HepG2 (cell line): ENCODE results near the gene SSC5D. TPM values are rescaled to one million over a fixed set of nuclear protein-coding genes. Genes with fewer than 3 reads are reported as not detected.

Experiments used
- AGO1 ChIP-seq: fragments of 200-400 bp; formaldehyde crosslinking; IDR thresholded peaks from 2 replicates; pipeline ENCODE4 v1.6.1; 2017; ENCODE audit warnings: mild to moderate bottlenecking, low read depth, low read length, moderate library complexity; ENCODE audit not compliant: poor library complexity, severe bottlenecking
- GATAD1 ChIP-seq: IDR thresholded peaks from 2 replicates; pipeline ENCODE4 v1.6.1; 2016; ENCODE audit warnings: missing genetic modification reagents, missing compliant biosample characterization
- HNF4A ChIP-seq: sonication (generic); formaldehyde crosslinking; IDR thresholded peaks from 2 replicates; pipeline ENCODE4 v1.4.0; 2020; ENCODE audit warnings: missing genetic modification reagents
- MATR3 ChIP-seq: sonication (generic); formaldehyde crosslinking; IDR thresholded peaks from 2 replicates; pipeline ENCODE4 v1.4.0; 2020; ENCODE audit warnings: missing genetic modification reagents
- PCBP1 ChIP-seq: fragments of 200-400 bp; formaldehyde crosslinking; IDR thresholded peaks from 2 replicates; pipeline ENCODE4 v1.6.1; 2017; ENCODE audit warnings: mild to moderate bottlenecking, low read depth, low read length, borderline replicate concordance
- SOX6 ChIP-seq, 2 experiments: fragments of 450-650 bp in 1 of 2; sonication (generic) in 1 of 2; formaldehyde crosslinking in 1 of 2; IDR thresholded peaks; 2 replicates each; pipeline versions ENCODE4 v1.4.0 to v1.6.1; 2017 to 2020; ENCODE audit warnings: antibody characterized with exemption in 1 of 2, mild to moderate bottlenecking in 1 of 2, missing genetic modification reagents in 1 of 2
- STAG1 ChIP-seq: sonication (generic); formaldehyde crosslinking; IDR thresholded peaks from 2 replicates; pipeline ENCODE4 v1.4.0; 2020; ENCODE audit warnings: missing genetic modification reagents
- U2AF2 ChIP-seq: fragments of 200-400 bp; formaldehyde crosslinking; IDR thresholded peaks from 2 replicates; pipeline ENCODE4 v1.6.1; 2017; ENCODE audit warnings: low read depth, mild to moderate bottlenecking, low read length
- ZKSCAN8 ChIP-seq: IDR thresholded peaks from 2 replicates; pipeline ENCODE4 v1.6.1; 2016; ENCODE audit warnings: borderline replicate concordance, missing genetic modification reagents, missing compliant biosample characterization
- ZNF205 ChIP-seq: IDR thresholded peaks from 2 replicates; pipeline ENCODE4 v1.6.1; 2018; ENCODE audit warnings: missing biosample characterization, missing genetic modification reagents
- ZNF260 ChIP-seq: sonication (generic); formaldehyde crosslinking; IDR thresholded peaks from 2 replicates; pipeline ENCODE4 v1.4.0; 2020; ENCODE audit warnings: missing genetic modification reagents, low read depth, mild to moderate bottlenecking, borderline replicate concordance
- ZNF264 ChIP-seq: sonication (generic); formaldehyde crosslinking; IDR thresholded peaks from 2 replicates; pipeline ENCODE4 v1.4.0; 2020; ENCODE audit warnings: missing genetic modification reagents
- ZNF619 ChIP-seq: sonication (generic); formaldehyde crosslinking; IDR thresholded peaks from 2 replicates; pipeline ENCODE4 v1.4.0; 2020; ENCODE audit warnings: mild to moderate bottlenecking, missing genetic modification reagents
- polyA plus RNA-seq, 8 experiments: library from polyadenylated mRNA; depleted of rRNA in 3 of 8; stranded (reverse) in 7 of 8; unstranded in 1 of 8; fragments of >200 nt; fragmentation: Illumina TruSeq in 4 of 8; extraction: Trizol in 4 of 8; gene quantifications; 2 replicates each; pipeline versions ENCODE4 v1.2.1 to v1.2.3, GENCODE V29; 2011 to 2016; ENCODE audit warnings: low read depth in 4 of 8, missing spikeins in 1 of 8, mixed read lengths in 1 of 8; ENCODE audit not compliant: insufficient read depth in 1 of 8
- total RNA-seq, 5 experiments: library from RNA; depleted of rRNA; stranded (reverse); fragments of >200 nt; fragmentation: Illumina TruSeq; extraction: Trizol; gene quantifications; 2 replicates each; pipeline ENCODE4 v1.2.3, GENCODE V29; 2016; ENCODE audit warnings: low read depth in 1 of 5
- TF ChIP-seq, protein P1 (sequence below): sonication (generic); formaldehyde crosslinking; IDR thresholded peaks from 2 replicates; pipeline ENCODE4 v1.4.0; 2020; ENCODE audit warnings: missing genetic modification reagents, borderline replicate concordance
- TF ChIP-seq, protein P2 (sequence below): sonication (generic); formaldehyde crosslinking; IDR thresholded peaks from 2 replicates; pipeline ENCODE4 v1.4.0; 2020; ENCODE audit warnings: missing genetic modification reagents, borderline replicate concordance
- TF ChIP-seq, protein P3 (sequence below): sonication (generic); formaldehyde crosslinking; conservative IDR thresholded peaks from 2 replicates; pipeline ENCODE4 v1.5.0; 2020; ENCODE audit warnings: missing genetic modification reagents
- TF ChIP-seq, protein P4 (sequence below): sonication (generic); formaldehyde crosslinking; IDR thresholded peaks from 2 replicates; pipeline ENCODE4 v1.5.0; 2020; ENCODE audit warnings: missing genetic modification reagents
- TF ChIP-seq, protein P5 (sequence below): sonication (generic); formaldehyde crosslinking; IDR thresholded peaks from 2 replicates; pipeline ENCODE4 v1.4.0; 2020; ENCODE audit warnings: missing genetic modification reagents
- TF ChIP-seq, protein P6 (sequence below): sonication (generic); formaldehyde crosslinking; IDR thresholded peaks from 2 replicates; pipeline ENCODE4 v1.4.0; 2020; ENCODE audit warnings: missing genetic modification reagents

The SSC5D gene
- total and polyA plus RNA-seq, 2 of the 13 experiments (the other 11 are each of a cell fraction or from before 2014, with no cell fraction given) = not detected

DNA sequence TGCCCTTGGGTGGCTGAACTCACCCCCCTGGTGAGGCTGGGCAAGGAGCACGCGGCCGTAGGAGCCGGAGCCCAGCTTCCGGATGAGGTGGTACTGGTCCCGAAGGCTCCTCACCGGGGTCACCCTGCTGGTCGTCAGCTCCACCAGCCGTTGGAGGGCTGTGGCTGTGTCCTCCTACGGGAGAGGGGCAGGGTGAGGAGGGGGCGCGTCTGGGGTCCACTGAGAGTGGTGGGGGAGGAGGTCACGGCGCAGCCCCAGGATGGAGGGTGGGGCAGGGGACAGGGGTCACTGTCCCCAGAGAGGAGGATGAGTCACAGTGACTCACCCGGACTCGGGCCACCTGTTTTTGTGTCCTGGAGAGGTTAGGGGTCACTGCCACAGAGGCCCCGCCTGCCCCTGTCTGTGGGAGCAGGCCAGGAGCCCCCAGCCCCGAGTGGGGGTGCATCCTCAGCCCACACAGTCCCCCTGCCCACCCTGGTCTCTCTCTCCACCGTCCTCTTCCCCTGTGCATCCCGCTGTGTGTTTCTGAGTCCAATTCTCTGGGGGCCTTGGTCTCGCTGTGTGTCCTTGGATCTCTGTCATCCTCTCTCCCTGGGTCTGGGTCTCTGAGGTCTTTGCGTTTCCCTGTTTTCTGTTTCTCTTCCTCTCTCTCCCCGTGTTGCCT lies 56.7 kb downstream of the SSC5D start (continued):
- TF ChIP-seq ZNF260 (CRISPR knock-in tag) (no peak), ZNF264 (CRISPR knock-in tag) (no peak), ZKSCAN8 (CRISPR knock-in tag) (no peak), ZNF619 (no peak), SOX6 (IDR thresholded peaks at IDR 0.05) (no peak), SOX6 (CRISPR knock-in tag; IDR thresholded peaks at IDR 0.05) (peak; percentile 45), HNF4A (0 out of 2 replicates have a peak, but pooled peaks have one; percentile 8), MATR3 (CRISPR knock-in tag) (no peak), ZNF205 (CRISPR knock-in tag) (no peak), PCBP1 (no peak), U2AF2 (no peak), GATAD1 (CRISPR knock-in tag) (peak; percentile 51; the same call in 1 of the 2 replicates), STAG1 (CRISPR knock-in tag) (no peak), AGO1 (peak; percentile 52)
- TF ChIP-seq, protein P1, sequence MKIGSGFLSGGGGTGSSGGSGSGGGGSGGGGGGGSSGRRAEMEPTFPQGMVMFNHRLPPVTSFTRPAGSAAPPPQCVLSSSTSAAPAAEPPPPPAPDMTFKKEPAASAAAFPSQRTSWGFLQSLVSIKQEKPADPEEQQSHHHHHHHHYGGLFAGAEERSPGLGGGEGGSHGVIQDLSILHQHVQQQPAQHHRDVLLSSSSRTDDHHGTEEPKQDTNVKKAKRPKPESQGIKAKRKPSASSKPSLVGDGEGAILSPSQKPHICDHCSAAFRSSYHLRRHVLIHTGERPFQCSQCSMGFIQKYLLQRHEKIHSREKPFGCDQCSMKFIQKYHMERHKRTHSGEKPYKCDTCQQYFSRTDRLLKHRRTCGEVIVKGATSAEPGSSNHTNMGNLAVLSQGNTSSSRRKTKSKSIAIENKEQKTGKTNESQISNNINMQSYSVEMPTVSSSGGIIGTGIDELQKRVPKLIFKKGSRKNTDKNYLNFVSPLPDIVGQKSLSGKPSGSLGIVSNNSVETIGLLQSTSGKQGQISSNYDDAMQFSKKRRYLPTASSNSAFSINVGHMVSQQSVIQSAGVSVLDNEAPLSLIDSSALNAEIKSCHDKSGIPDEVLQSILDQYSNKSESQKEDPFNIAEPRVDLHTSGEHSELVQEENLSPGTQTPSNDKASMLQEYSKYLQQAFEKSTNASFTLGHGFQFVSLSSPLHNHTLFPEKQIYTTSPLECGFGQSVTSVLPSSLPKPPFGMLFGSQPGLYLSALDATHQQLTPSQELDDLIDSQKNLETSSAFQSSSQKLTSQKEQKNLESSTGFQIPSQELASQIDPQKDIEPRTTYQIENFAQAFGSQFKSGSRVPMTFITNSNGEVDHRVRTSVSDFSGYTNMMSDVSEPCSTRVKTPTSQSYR (CRISPR knock-in tag) = peak; percentile 55; the same call in 1 of the 2 replicates
- TF ChIP-seq, protein P2, sequence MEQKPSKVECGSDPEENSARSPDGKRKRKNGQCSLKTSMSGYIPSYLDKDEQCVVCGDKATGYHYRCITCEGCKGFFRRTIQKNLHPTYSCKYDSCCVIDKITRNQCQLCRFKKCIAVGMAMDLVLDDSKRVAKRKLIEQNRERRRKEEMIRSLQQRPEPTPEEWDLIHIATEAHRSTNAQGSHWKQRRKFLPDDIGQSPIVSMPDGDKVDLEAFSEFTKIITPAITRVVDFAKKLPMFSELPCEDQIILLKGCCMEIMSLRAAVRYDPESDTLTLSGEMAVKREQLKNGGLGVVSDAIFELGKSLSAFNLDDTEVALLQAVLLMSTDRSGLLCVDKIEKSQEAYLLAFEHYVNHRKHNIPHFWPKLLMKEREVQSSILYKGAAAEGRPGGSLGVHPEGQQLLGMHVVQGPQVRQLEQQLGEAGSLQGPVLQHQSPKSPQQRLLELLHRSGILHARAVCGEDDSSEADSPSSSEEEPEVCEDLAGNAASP (CRISPR knock-in tag) = peak; percentile 69; the same call in 1 of the 2 replicates
- TF ChIP-seq, protein P3, sequence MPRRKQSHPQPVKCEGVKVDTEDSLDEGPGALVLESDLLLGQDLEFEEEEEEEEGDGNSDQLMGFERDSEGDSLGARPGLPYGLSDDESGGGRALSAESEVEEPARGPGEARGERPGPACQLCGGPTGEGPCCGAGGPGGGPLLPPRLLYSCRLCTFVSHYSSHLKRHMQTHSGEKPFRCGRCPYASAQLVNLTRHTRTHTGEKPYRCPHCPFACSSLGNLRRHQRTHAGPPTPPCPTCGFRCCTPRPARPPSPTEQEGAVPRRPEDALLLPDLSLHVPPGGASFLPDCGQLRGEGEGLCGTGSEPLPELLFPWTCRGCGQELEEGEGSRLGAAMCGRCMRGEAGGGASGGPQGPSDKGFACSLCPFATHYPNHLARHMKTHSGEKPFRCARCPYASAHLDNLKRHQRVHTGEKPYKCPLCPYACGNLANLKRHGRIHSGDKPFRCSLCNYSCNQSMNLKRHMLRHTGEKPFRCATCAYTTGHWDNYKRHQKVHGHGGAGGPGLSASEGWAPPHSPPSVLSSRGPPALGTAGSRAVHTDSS (CRISPR knock-in tag) = no peak
- TF ChIP-seq, protein P4, sequence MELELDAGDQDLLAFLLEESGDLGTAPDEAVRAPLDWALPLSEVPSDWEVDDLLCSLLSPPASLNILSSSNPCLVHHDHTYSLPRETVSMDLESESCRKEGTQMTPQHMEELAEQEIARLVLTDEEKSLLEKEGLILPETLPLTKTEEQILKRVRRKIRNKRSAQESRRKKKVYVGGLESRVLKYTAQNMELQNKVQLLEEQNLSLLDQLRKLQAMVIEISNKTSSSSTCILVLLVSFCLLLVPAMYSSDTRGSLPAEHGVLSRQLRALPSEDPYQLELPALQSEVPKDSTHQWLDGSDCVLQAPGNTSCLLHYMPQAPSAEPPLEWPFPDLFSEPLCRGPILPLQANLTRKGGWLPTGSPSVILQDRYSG (CRISPR knock-in tag) = no peak
- TF ChIP-seq, protein P5, sequence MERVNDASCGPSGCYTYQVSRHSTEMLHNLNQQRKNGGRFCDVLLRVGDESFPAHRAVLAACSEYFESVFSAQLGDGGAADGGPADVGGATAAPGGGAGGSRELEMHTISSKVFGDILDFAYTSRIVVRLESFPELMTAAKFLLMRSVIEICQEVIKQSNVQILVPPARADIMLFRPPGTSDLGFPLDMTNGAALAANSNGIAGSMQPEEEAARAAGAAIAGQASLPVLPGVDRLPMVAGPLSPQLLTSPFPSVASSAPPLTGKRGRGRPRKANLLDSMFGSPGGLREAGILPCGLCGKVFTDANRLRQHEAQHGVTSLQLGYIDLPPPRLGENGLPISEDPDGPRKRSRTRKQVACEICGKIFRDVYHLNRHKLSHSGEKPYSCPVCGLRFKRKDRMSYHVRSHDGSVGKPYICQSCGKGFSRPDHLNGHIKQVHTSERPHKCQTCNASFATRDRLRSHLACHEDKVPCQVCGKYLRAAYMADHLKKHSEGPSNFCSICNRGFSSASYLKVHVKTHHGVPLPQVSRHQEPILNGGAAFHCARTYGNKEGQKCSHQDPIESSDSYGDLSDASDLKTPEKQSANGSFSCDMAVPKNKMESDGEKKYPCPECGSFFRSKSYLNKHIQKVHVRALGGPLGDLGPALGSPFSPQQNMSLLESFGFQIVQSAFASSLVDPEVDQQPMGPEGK (CRISPR knock-in tag) = peak; percentile 85
- TF ChIP-seq, protein P6, sequence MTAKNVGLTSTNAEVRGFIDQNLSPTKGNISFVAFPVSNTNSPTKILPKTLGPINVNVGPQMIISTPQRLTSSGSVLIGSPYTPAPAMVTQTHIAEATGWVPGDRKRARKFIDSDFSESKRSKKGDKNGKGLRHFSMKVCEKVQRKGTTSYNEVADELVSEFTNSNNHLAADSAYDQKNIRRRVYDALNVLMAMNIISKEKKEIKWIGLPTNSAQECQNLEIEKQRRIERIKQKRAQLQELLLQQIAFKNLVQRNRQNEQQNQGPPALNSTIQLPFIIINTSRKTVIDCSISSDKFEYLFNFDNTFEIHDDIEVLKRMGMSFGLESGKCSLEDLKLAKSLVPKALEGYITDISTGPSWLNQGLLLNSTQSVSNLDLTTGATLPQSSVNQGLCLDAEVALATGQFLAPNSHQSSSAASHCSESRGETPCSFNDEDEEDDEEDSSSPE (CRISPR knock-in tag) = no peak
